GM12872 (cell line): Measurements from ENCODE around the gene PDGFB.

Experiments used
- CTCF ChIP-seq: IDR thresholded peaks from 3 replicates; pipeline ENCODE4 v1.5.1; 2011; ENCODE audit warnings: low read depth, mild to moderate bottlenecking, low read length, moderate library complexity; ENCODE audit not compliant: insufficient read depth

The PDGFB gene

GRCh38 chr22:39219071-39220039 is 25.4 kb downstream of the PDGFB start:
- no peak for TF ChIP-seq CTCF

- TF ChIP-seq CTCF: no peak
Observed at GRCh38 chr22:39216143-39216490, 28.7 kb downstream of the PDGFB start.

- peak; percentile 62 for TF ChIP-seq CTCF
Observed at GRCh38 chr22:39215426-39216142, 29.2 kb downstream of the PDGFB start.

- no peak for TF ChIP-seq CTCF
Observed at GRCh38 chr22:39215070-39215396, 29.7 kb downstream of the PDGFB start.

GRCh38 chr22:39214383-39215069 is 30.3 kb downstream of the PDGFB start:
- no peak for TF ChIP-seq CTCF

GRCh38 chr22:39214006-39214382 is 30.8 kb downstream of the PDGFB start:
- TF ChIP-seq CTCF: no peak

GRCh38 chr22:39212721-39213376 is 31.9 kb downstream of the PDGFB start:
- no peak for TF ChIP-seq CTCF
